Measurements from ENCODE around the gene CXCL12.

Gene CXCL12

GRCh38 chr10:44424298-44424697, 39.4 kb upstream of the CXCL12 start:
- TF ChIP-seq CTCF (IDR thresholded peaks at IDR 0.05; ENCODE audit: low read depth, low read length, missing control alignments) = no peak
- DNase-seq (ENCODE audit: low read depth) = no peak
- no peak overlapping the region for H3K4me3 ChIP-seq (ENCODE audit: low read depth, low read length)

GRCh38 chr10:44422570-44423101, 37.7 kb upstream of the CXCL12 start:
- no peak overlapping the region for H3K4me3 ChIP-seq (ENCODE audit: low read depth, low read length)
- TF ChIP-seq CTCF (IDR thresholded peaks at IDR 0.05; ENCODE audit: low read depth, low read length, missing control alignments) = no peak
- no peak for DNase-seq (ENCODE audit: low read depth)

GRCh38 chr10:44422153-44422552, 37.3 kb upstream of the CXCL12 start:
- H3K4me3 ChIP-seq (ENCODE audit: low read depth, low read length) = no peak overlapping the region
- no peak for DNase-seq (ENCODE audit: low read depth)
- no peak for TF ChIP-seq CTCF (IDR thresholded peaks at IDR 0.05; ENCODE audit: low read depth, low read length, missing control alignments)

GRCh38 chr10:44419790-44420549, 35.1 kb upstream of the CXCL12 start:
- no peak overlapping the region for H3K4me3 ChIP-seq (ENCODE audit: low read depth, low read length)
- no peak for DNase-seq (ENCODE audit: low read depth)
- TF ChIP-seq CTCF (IDR thresholded peaks at IDR 0.05; ENCODE audit: low read depth, low read length, missing control alignments) = no peak

GRCh38 chr10:44418637-44419036, 33.7 kb upstream of the CXCL12 start:
- no peak for TF ChIP-seq CTCF (IDR thresholded peaks at IDR 0.05; ENCODE audit: low read depth, low read length, missing control alignments)
- H3K4me3 ChIP-seq (ENCODE audit: low read depth, low read length) = no peak overlapping the region
- no peak for DNase-seq (ENCODE audit: low read depth)

- H3K4me3 ChIP-seq (ENCODE audit: low read depth, low read length) = no peak overlapping the region
- DNase-seq (ENCODE audit: low read depth) = no peak
- no peak for TF ChIP-seq CTCF (IDR thresholded peaks at IDR 0.05; ENCODE audit: low read depth, low read length, missing control alignments)
Measured at GRCh38 chr10:44417761-44418160, 32.9 kb upstream of the CXCL12 start.

GRCh38 chr10:44416936-44417335, 32.0 kb upstream of the CXCL12 start:
- H3K4me3 ChIP-seq (ENCODE audit: low read depth, low read length) = no peak overlapping the region
- DNase-seq (ENCODE audit: low read depth) = no peak
- TF ChIP-seq CTCF (IDR thresholded peaks at IDR 0.05; ENCODE audit: low read depth, low read length, missing control alignments) = no peak
